HT-29 (cell line): Measurements from ENCODE around the gene SPCS3. TPM values are rescaled to one million over a fixed set of nuclear protein-coding genes. Genes with fewer than 3 reads are reported as not detected.
"Not testable (repeated sequence)": the region's sequence is repeated elsewhere in the genome, so short reads cannot be mapped to it uniquely, and the experiment has no call there.

Experiments used
- DNase-seq: peaks from one replicate; pipeline ENCODE4 v3.0.0-alpha.2; 2015; ENCODE audit warnings: low spot score
- total RNA-seq: library from RNA; depleted of rRNA; stranded (reverse); fragments of >200 nt; shearing (Covaris generic); gene quantifications from 2 replicates; pipeline ENCODE4 v1.2.3, GENCODE V29; 2014

Gene SPCS3
- total RNA-seq, 1 experiment from 2014 or later = 46.5 TPM

- no peak for DNase-seq
These were observed 15.8 kb upstream of the SPCS3 start for GRCh38 chr4:176303938-176304337.

GRCh38 chr4:176306837-176307665 is 12.7 kb upstream of the SPCS3 start:
- DNase-seq = no peak

- DNase-seq = no peak
These were observed 12.2 kb upstream of the SPCS3 start for GRCh38 chr4:176307666-176307930.

- no peak for DNase-seq
These were observed 11.3 kb upstream of the SPCS3 start for GRCh38 chr4:176308441-176308840.

GRCh38 chr4:176309046-176309445 is 10.7 kb upstream of the SPCS3 start:
- no peak for DNase-seq

- no peak for DNase-seq
These were observed 10.0 kb upstream of the SPCS3 start for GRCh38 chr4:176309772-176310171.

- DNase-seq = no peak
These were observed 6.0 kb upstream of the SPCS3 start for GRCh38 chr4:176313596-176314336.

GRCh38 chr4:176319151-176319703 is 539 bp upstream of the SPCS3 start:
- no peak for DNase-seq

GRCh38 chr4:176320340-176320975 is 692 bp downstream of the SPCS3 start:
- peak; percentile 60 for DNase-seq

GRCh38 chr4:176320976-176321361 is 1.2 kb downstream of the SPCS3 start:
- no peak for DNase-seq

- no peak for DNase-seq
These were observed 1.8 kb downstream of the SPCS3 start for GRCh38 chr4:176321589-176321988.

- no peak for DNase-seq
These were observed 3.9 kb downstream of the SPCS3 start for GRCh38 chr4:176323511-176324160.

- not testable (repeated sequence) for DNase-seq
These were observed 5.1 kb downstream of the SPCS3 start for GRCh38 chr4:176324876-176325275.

- DNase-seq = no peak
These were observed 13.3 kb downstream of the SPCS3 start for GRCh38 chr4:176333076-176333475.

GRCh38 chr4:176334066-176334465 is 14.3 kb downstream of the SPCS3 start:
- no peak for DNase-seq

- DNase-seq = no peak
These were observed 15.7 kb downstream of the SPCS3 start for GRCh38 chr4:176335421-176335820.

GRCh38 chr4:176339936-176340761 is 20.4 kb downstream of the SPCS3 start:
- no peak for DNase-seq

GRCh38 chr4:176340871-176341685 is 21.3 kb downstream of the SPCS3 start:
- peak; percentile 10 for DNase-seq

GRCh38 chr4:176342384-176342783 is 22.6 kb downstream of the SPCS3 start:
- DNase-seq = no peak

- DNase-seq = no peak
These were observed 23.5 kb downstream of the SPCS3 start for GRCh38 chr4:176343286-176343685.
